Activated CD8-positive, alpha-beta memory T cell treated with anti-CD3 and anti-CD28 coated beads for 4 hours (primary cell): Measurements from ENCODE around the gene L3MBTL4.
"Not testable (repeated sequence)": the region's sequence is repeated elsewhere in the genome, so short reads cannot be mapped to it uniquely, and the experiment has no call there.

ENCODE experiments used
- DNase-seq, 2 donors: peaks; one replicate each; pipeline ENCODE4 v3.0.0-alpha.2; 2020; ENCODE audit warnings: low read depth in 2 of 2

L3MBTL4 gene

DNA sequence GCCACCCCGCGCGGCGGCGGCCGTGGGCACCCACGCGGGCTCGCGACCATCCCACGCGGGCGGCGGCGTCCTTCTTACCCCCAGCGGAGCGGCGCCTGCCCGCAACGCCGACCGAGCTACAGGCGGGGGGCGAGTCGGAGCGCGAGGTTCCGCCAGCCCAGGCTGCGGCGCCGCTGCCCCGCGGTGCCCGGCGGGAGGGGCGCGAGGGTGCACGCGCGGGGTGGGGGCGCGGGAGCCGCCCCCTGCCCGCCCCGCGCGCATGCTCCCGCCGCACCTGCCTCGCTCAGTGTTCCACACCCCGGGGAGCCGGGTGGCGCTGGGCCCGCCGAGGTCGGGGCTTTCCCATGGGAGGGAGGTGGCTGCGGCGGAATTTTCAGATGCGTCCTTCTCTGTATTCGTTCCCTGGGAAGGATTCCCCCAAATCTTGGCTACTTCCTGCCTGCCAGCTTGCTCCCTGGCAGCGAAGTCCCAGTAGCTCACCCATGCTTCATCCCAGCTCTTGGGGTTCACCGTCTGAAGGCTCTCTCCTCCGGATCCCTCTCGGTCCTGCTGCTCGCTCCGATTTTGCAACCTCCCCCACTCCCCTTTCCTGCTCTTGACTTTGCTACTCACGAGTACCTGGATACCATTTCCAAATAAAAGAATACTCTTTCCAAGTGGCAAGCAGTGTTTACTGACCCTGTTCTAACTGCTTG is at the start of gene L3MBTL4:
Gene L3MBTL4, minus strand, starts transcription at position 189 of the 695 bp plus-strand sequence. CDS start 103,286 bp downstream, outside the sequence.
- DNase-seq: no peak

GRCh38 chr18:6452194-6452593 is 37.5 kb upstream of the L3MBTL4 start:
- no peak for DNase-seq

GRCh38 chr18:6449213-6449612 is 34.5 kb upstream of the L3MBTL4 start:
- DNase-seq: no peak

DNA sequence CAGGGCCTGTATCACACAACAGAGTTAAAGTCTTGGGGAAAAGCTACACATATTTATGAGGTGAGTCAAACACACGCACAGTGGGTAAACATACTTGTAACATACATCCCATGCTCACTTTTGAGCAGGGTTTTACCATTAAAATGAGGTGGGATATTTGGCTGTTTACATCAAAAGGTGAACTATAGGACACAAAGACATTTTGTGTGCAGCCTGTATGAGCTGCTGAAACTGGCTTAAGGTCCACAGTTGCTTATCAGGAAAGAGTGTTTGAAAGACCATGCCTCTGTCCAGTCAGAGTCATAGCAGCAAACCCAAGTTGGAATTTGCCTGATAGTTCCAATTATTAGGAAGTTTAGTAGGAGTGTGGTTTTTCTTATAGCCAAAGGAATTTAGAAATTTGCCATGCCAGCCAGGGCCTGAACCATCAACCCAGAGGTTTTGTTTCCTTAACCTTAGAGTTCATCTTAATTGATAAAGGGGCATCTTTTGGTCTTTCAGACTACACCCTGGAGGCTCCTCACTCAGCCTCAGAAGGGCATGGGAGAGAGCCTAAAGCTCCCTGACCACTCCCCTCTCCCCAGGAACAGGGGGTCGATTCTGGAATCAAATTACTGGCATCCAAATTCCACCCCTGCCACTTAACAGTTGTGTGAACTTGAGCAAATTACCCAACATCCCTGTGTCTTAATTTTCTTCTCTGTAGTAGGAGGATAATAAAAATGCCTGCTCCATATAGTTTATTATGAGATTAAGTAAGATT is 29.9 kb upstream of the L3MBTL4 start:
- no peak for DNase-seq

- no peak for DNase-seq
These were observed 26.5 kb upstream of the L3MBTL4 start for GRCh38 chr18:6441200-6441599.

DNA sequence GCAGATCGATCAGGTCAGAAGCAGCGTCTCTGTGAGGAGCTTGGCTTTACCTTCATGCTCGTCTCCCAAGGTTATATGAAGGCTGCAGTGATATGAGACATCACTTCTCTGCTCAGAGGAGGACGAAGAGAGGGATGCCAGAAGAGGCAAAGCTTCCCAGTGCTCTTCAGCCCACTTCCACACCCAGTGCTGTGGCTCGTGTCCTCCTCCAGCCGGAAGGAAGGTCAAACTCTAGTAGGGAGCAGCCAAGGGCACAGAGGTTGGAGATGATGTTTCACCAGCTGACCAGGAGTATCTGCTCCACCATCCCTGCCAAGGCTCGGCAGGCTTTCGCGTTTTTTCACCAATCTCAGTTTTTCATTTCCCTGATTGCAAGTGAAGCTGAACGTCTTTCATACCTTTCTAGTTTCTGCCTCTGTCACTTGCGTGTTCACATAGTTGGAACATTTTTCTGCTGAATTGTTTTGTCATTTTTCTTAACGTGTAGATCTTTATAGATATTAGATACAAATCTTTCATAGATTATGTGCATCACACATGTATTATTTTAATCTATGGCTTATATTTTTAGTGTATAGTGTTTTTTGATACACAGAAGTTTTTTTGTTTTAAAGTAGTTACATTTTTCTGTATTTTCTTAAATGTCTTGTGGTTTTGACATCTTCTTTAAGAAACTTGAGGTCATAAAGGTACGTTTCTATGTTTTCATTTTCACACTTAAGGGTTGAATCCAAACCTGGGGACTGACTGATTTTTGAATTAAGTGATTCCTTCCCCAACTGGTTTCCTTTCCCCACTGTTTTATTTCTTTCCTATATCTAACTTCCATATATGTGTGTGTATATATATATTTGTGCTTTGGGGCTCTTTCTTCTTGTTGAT is 23.5 kb upstream of the L3MBTL4 start:
- no peak for DNase-seq

GRCh38 chr18:6435731-6436130 is 21.0 kb upstream of the L3MBTL4 start:
- DNase-seq: no peak

- no peak for DNase-seq
These were observed 20.4 kb upstream of the L3MBTL4 start for GRCh38 chr18:6434987-6435709.

- no peak for DNase-seq
These were observed 19.8 kb upstream of the L3MBTL4 start for GRCh38 chr18:6434481-6434880.

DNA sequence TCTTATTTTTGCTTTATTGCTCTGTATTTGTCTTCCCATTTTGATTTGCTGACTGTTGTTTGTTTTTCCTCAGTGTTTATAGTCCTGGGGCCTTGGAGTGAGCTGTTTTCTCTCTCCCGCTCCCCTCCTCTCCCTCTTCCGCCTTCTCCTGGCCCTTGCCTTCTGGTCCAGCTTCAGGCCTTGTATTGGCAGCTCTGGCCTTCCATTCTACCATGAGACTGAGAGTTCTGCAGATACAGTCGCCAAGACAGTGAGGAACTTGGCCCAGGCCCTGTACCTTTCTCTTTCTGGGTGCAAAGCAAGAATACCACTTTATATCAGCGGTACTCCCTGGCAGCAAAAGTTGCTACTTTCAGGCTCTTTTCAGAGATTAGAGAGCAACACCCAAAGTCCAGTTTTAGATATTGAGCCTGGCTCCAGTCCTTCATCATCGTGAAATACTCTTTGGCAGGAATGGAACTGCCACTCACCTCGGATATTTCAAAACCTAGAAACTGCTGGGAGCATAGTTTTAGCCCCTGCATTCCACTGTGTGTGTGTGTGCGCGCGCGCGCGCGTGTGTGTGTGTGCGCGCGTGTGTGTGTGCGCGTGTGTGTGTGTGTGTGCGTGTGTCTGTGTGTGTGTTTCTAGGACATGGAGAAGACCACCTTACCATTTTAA is 17.1 kb upstream of the L3MBTL4 start:
- DNase-seq: no peak

- DNase-seq: no peak
These were observed 14.2 kb upstream of the L3MBTL4 start for GRCh38 chr18:6428851-6429395.

DNA sequence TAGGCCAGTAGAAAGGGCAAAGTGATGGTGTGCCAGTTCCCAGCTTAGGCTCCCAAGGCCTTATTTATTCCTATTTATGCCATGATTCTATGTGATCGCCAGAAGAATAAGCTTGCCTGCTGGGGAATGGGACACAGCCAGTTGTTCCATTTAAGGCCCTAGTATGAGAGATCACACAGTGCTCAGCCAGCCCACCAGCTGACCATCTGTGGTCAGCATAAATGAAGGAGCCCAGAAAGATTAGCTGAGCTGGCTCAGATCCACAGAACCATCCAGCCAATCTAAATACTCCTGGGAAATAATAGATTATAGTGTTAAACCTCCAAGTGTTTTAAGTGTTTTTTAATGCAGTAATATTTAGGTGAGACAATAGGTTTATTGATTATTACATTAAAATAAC is 12.6 kb upstream of the L3MBTL4 start:
- DNase-seq: no peak

GRCh38 chr18:6423289-6423688 is 8.6 kb upstream of the L3MBTL4 start:
- DNase-seq: no peak

- no peak for DNase-seq
These were observed 491 bp downstream of the L3MBTL4 start for GRCh38 chr18:6414118-6414722.

DNA sequence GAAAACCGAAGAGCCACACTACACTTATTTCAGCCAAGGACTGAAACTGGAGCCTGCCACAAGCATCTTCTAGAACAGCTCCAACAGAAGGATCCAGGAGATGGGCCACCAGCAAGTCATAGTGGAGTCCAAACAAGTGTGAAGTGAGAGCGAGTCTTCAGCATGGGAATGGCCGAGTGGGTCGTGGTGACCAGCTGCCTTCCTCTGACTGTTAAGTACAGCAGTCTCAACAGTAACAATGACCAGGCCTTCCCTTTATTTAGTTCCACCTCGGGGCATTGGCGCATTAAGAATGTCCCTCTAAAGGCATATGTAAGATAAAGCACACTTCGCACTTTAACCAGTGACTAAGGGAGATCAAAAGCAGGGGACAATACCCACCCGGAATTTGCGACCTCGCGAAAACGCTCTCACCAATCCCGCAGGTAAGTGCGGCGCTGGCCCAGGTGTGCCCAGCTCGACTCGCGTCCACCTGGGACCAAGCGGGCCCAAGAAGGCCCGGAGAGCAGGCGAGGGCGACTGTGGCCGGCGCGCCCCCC is 1.1 kb downstream of the L3MBTL4 start:
- DNase-seq: no peak

GRCh38 chr18:6412933-6413472 is 1.7 kb downstream of the L3MBTL4 start:
- DNase-seq: no peak

GRCh38 chr18:6411382-6411781 is 3.3 kb downstream of the L3MBTL4 start:
- DNase-seq: no peak

- DNase-seq: no peak
These were observed 4.8 kb downstream of the L3MBTL4 start for GRCh38 chr18:6409933-6410332.

GRCh38 chr18:6408543-6408942 is 6.2 kb downstream of the L3MBTL4 start:
- not testable (repeated sequence) for DNase-seq
